HepG2 (cell line): Measurements from ENCODE around the gene HELLS. TPM values are rescaled to one million over a fixed set of nuclear protein-coding genes. Genes with fewer than 3 reads are reported as not detected.

Experiments
- CCDC6 ChIP-seq: sonication (generic); formaldehyde crosslinking; IDR thresholded peaks from 2 replicates; pipeline ENCODE4 v1.8.1; 2022; ENCODE audit warnings: mild to moderate bottlenecking, missing genetic modification reagents, moderate library complexity
- GATA4 ChIP-seq: sonication (generic); IDR thresholded peaks from 2 replicates; pipeline ENCODE4 v1.6.1; 2016; ENCODE audit warnings: antibody characterized with exemption, low read depth, borderline replicate concordance
- HNRNPL ChIP-seq: fragments of 200-400 bp; formaldehyde crosslinking; IDR thresholded peaks from 2 replicates; pipeline ENCODE4 v1.6.1; 2017; ENCODE audit warnings: mild to moderate bottlenecking, low read depth, low read length
- JDP2 ChIP-seq: sonication (generic); formaldehyde crosslinking; IDR thresholded peaks from 2 replicates; pipeline ENCODE4 v1.8.1; 2022; ENCODE audit warnings: missing genetic modification reagents, borderline replicate concordance
- JUNB ChIP-seq: sonication (generic); formaldehyde crosslinking; IDR thresholded peaks from 2 replicates; pipeline ENCODE4 v1.8.0; 2022; ENCODE audit warnings: missing genetic modification reagents, mild to moderate bottlenecking, borderline replicate concordance
- NKX3-1 ChIP-seq: sonication (generic); formaldehyde crosslinking; IDR thresholded peaks from 2 replicates; pipeline ENCODE4 v1.5.0; 2020; ENCODE audit warnings: missing genetic modification reagents
- PHF20 ChIP-seq: sonication (generic); formaldehyde crosslinking; IDR thresholded peaks from 2 replicates; pipeline ENCODE4 v1.5.0; 2020; ENCODE audit warnings: mild to moderate bottlenecking, missing genetic modification reagents
- RNF2 ChIP-seq: fragments of 450-650 bp; conservative IDR thresholded peaks from 2 replicates; pipeline ENCODE4 v1.6.1; 2016; ENCODE audit warnings: low read depth
- RORA ChIP-seq: sonication (generic); formaldehyde crosslinking; IDR thresholded peaks from 2 replicates; pipeline ENCODE4 v1.5.0; 2020; ENCODE audit warnings: mild to moderate bottlenecking, missing genetic modification reagents, moderate library complexity
- RXRA ChIP-seq: sonication (generic); formaldehyde crosslinking; IDR thresholded peaks from 2 replicates; pipeline ENCODE4 v1.5.1; 2020; ENCODE audit warnings: missing genetic modification reagents
- SIN3B ChIP-seq: fragments of 150-350 bp; IDR thresholded peaks from 2 replicates; pipeline ENCODE4 v1.6.1; 2014; ENCODE audit warnings: low read length
- SMAD1 ChIP-seq: sonication (generic); formaldehyde crosslinking; IDR thresholded peaks from 2 replicates; pipeline ENCODE4 v1.4.0; 2020; ENCODE audit warnings: missing genetic modification reagents, low read depth, mild to moderate bottlenecking, borderline replicate concordance
- SRSF1 ChIP-seq: fragments of 200-400 bp; formaldehyde crosslinking; optimal IDR thresholded peaks from 2 replicates; pipeline ENCODE3; 2017; ENCODE audit warnings: mild to moderate bottlenecking, low read depth, low read length, moderate library complexity
- SYNCRIP ChIP-seq: fragments of 200-400 bp; formaldehyde crosslinking; IDR thresholded peaks from 2 replicates; pipeline ENCODE4 v1.6.1; 2018; ENCODE audit warnings: mild to moderate bottlenecking, low read depth, low read length; ENCODE audit not compliant: insufficient read depth
- ZNF577 ChIP-seq: sonication (generic); formaldehyde crosslinking; IDR thresholded peaks from 2 replicates; pipeline ENCODE4 v1.4.0; 2020; ENCODE audit warnings: mild to moderate bottlenecking, low read depth, missing genetic modification reagents, borderline replicate concordance
- ZNF616 ChIP-seq: sonication (generic); formaldehyde crosslinking; IDR thresholded peaks from 2 replicates; pipeline ENCODE4 v1.5.0; 2020; ENCODE audit warnings: low read depth, mild to moderate bottlenecking, missing genetic modification reagents
- polyA plus RNA-seq, 8 experiments: library from polyadenylated mRNA; depleted of rRNA in 3 of 8; stranded (reverse) in 7 of 8; unstranded in 1 of 8; fragments of >200 nt; fragmentation: Illumina TruSeq in 4 of 8; extraction: Trizol in 4 of 8; gene quantifications; 2 replicates each; pipeline versions ENCODE4 v1.2.1 to v1.2.3, GENCODE V29; 2011 to 2016; ENCODE audit warnings: low read depth in 4 of 8, missing spikeins in 1 of 8, mixed read lengths in 1 of 8; ENCODE audit not compliant: insufficient read depth in 1 of 8
- total RNA-seq, 5 experiments: library from RNA; depleted of rRNA; stranded (reverse); fragments of >200 nt; fragmentation: Illumina TruSeq; extraction: Trizol; gene quantifications; 2 replicates each; pipeline ENCODE4 v1.2.3, GENCODE V29; 2016; ENCODE audit warnings: low read depth in 1 of 5
- TF ChIP-seq, protein P1 (sequence below): sonication (generic); formaldehyde crosslinking; IDR thresholded peaks from 2 replicates; pipeline ENCODE4 v1.4.0; 2020; ENCODE audit warnings: mild to moderate bottlenecking, missing genetic modification reagents
- TF ChIP-seq, protein P2 (sequence below): sonication (generic); formaldehyde crosslinking; IDR thresholded peaks from 2 replicates; pipeline ENCODE4 v1.5.1; 2020; ENCODE audit warnings: mild to moderate bottlenecking, missing genetic modification reagents
- TF ChIP-seq, protein P3 (sequence below): IDR thresholded peaks from 2 replicates; pipeline ENCODE4 v1.6.1; 2016; ENCODE audit warnings: missing genetic modification reagents, missing compliant biosample characterization
- TF ChIP-seq, protein P4 (sequence below): sonication (generic); formaldehyde crosslinking; IDR thresholded peaks from 2 replicates; pipeline ENCODE4 v1.4.0; 2020; ENCODE audit warnings: missing genetic modification reagents
- TF ChIP-seq, protein P5 (sequence below): sonication (generic); formaldehyde crosslinking; IDR thresholded peaks from 2 replicates; pipeline ENCODE4 v1.5.0; 2020; ENCODE audit warnings: missing genetic modification reagents

HELLS gene
- total and polyA plus RNA-seq, 2 of the 13 experiments (the other 11 are each of a cell fraction or from before 2014, with no cell fraction given), result 22.6 to 84.6 TPM

DNA sequence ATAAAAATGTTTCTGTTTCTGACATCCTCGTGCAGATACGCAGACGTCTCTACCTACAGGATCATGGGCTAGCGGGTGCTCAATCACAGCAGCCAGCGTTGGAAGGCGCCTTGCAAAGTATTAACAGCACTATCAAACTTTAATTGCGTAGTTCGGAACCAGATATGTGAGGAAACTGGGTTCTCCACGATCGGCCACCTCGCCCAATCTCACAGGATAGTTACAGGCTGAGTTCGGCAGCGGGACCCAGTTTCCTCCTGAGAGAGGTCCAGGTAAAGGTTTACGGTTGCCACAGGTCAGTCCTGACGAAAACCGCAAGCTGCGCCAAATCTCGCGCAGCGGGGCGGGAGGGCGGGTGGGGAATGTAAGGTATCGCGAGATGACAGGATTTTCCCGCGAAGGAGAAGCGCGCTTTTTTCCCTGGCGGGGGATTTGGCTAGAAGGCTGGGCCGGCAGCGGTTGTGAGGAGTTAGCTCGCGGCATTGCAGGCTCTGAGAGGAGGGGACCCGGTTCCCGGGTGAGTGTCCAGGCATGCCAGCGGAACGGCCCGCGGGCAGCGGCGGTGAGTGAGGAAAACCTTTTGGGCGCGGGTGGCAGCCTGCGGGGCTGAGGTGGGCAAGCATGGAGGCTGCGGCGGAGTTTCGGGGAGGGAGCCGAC, at the start of gene HELLS (continued):
- TF ChIP-seq, protein P1, sequence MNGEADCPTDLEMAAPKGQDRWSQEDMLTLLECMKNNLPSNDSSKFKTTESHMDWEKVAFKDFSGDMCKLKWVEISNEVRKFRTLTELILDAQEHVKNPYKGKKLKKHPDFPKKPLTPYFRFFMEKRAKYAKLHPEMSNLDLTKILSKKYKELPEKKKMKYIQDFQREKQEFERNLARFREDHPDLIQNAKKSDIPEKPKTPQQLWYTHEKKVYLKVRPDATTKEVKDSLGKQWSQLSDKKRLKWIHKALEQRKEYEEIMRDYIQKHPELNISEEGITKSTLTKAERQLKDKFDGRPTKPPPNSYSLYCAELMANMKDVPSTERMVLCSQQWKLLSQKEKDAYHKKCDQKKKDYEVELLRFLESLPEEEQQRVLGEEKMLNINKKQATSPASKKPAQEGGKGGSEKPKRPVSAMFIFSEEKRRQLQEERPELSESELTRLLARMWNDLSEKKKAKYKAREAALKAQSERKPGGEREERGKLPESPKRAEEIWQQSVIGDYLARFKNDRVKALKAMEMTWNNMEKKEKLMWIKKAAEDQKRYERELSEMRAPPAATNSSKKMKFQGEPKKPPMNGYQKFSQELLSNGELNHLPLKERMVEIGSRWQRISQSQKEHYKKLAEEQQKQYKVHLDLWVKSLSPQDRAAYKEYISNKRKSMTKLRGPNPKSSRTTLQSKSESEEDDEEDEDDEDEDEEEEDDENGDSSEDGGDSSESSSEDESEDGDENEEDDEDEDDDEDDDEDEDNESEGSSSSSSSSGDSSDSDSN (CRISPR knock-in tag), result no peak
- TF ChIP-seq SYNCRIP, result no peak
- TF ChIP-seq, protein P2, sequence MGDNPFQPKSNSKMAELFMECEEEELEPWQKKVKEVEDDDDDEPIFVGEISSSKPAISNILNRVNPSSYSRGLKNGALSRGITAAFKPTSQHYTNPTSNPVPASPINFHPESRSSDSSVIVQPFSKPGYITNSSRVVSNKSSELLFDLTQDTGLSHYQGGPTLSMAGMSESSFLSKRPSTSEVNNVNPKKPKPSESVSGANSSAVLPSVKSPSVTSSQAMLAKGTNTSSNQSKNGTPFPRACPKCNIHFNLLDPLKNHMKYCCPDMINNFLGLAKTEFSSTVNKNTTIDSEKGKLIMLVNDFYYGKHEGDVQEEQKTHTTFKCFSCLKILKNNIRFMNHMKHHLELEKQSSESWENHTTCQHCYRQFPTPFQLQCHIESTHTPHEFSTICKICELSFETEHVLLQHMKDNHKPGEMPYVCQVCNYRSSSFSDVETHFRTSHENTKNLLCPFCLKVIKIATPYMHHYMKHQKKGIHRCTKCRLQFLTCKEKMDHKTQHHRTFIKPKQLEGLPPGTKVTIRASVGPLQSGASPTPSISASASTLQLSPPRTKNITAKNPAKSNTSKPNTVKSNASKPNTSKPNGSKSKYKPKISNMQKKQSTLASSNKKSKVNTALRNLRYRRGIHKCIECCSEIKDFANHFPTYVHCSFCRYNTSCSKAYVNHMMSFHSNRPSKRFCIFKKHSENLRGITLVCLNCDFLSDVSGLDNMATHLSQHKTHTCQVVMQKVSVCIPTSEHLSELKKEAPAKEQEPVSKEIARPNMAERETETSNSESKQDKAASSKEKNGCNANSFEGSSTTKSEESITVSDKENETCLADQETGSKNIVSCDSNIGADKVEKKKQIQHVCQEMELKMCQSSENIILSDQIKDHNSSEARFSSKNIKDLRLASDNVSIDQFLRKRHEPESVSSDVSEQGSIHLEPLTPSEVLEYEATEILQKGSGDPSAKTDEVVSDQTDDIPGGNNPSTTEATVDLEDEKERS (CRISPR knock-in tag), result no peak; the same call in 1 of the 2 replicates
- TF ChIP-seq, protein P3, sequence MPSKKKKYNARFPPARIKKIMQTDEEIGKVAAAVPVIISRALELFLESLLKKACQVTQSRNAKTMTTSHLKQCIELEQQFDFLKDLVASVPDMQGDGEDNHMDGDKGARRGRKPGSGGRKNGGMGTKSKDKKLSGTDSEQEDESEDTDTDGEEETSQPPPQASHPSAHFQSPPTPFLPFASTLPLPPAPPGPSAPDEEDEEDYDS (CRISPR knock-in tag), result no peak
- no peak for TF ChIP-seq RNF2
- no peak for TF ChIP-seq CCDC6 (CRISPR knock-in tag)
- no peak; the same call in 1 of the 2 replicates for TF ChIP-seq NKX3-1 (CRISPR knock-in tag)
- peak; percentile 88 for TF ChIP-seq SIN3B
- no peak for TF ChIP-seq SMAD1 (CRISPR knock-in tag)
- TF ChIP-seq JUNB (CRISPR knock-in tag), result no peak
- TF ChIP-seq HNRNPL, result no peak
- TF ChIP-seq, protein P4, sequence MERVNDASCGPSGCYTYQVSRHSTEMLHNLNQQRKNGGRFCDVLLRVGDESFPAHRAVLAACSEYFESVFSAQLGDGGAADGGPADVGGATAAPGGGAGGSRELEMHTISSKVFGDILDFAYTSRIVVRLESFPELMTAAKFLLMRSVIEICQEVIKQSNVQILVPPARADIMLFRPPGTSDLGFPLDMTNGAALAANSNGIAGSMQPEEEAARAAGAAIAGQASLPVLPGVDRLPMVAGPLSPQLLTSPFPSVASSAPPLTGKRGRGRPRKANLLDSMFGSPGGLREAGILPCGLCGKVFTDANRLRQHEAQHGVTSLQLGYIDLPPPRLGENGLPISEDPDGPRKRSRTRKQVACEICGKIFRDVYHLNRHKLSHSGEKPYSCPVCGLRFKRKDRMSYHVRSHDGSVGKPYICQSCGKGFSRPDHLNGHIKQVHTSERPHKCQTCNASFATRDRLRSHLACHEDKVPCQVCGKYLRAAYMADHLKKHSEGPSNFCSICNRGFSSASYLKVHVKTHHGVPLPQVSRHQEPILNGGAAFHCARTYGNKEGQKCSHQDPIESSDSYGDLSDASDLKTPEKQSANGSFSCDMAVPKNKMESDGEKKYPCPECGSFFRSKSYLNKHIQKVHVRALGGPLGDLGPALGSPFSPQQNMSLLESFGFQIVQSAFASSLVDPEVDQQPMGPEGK, result peak; percentile 38; the same call in 1 of the 2 replicates
- no peak for TF ChIP-seq ZNF616 (CRISPR knock-in tag)
- TF ChIP-seq SRSF1, result no peak
- no peak for TF ChIP-seq JDP2 (CRISPR knock-in tag)
- TF ChIP-seq GATA4, result no peak
- TF ChIP-seq, protein P5, sequence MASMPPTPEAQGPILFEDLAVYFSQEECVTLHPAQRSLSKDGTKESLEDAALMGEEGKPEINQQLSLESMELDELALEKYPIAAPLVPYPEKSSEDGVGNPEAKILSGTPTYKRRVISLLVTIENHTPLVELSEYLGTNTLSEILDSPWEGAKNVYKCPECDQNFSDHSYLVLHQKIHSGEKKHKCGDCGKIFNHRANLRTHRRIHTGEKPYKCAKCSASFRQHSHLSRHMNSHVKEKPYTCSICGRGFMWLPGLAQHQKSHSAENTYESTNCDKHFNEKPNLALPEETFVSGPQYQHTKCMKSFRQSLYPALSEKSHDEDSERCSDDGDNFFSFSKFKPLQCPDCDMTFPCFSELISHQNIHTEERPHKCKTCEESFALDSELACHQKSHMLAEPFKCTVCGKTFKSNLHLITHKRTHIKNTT (CRISPR knock-in tag), result no peak
- no peak for TF ChIP-seq RORA (CRISPR knock-in tag)
- no peak; the same call in 1 of the 2 replicates for TF ChIP-seq RXRA (CRISPR knock-in tag)
- TF ChIP-seq PHF20 (CRISPR knock-in tag), result peak; percentile 71
- TF ChIP-seq ZNF577 (CRISPR knock-in tag), result no peak
